ENCODE results near the gene CBLC. TPM values are rescaled to one million over a fixed set of nuclear protein-coding genes. Genes with fewer than 3 reads are reported as not detected.

CBLC gene
- total RNA-seq, 4 donors from 2014 or later: 84.2 to 197 (median 132) TPM

GRCh38 chr19:44732235-44733014, 45.3 kb upstream of the CBLC start:
- H3K36me3 ChIP-seq: no peaks in the 10 kb centered on the region
- no peaks in the 10 kb centered on the region for H3K4me1 ChIP-seq
- H3K27me3 ChIP-seq: no peaks in the 10 kb centered on the region
- no peak for TF ChIP-seq CTCF (IDR thresholded peaks at IDR 0.05)
- no peak for TF ChIP-seq POLR2A (IDR thresholded peaks at IDR 0.05)
- no peak for DNase-seq
- no peak overlapping the region for H3K27ac ChIP-seq
- H3K4me3 ChIP-seq: no peak overlapping the region
- no peaks in the 10 kb centered on the region for H3K9me3 ChIP-seq

GRCh38 chr19:44734357-44734756, 43.3 kb upstream of the CBLC start:
- H3K36me3 ChIP-seq: no peaks in the 10 kb centered on the region
- no peaks in the 10 kb centered on the region for H3K27me3 ChIP-seq
- no peak for TF ChIP-seq POLR2A (IDR thresholded peaks at IDR 0.05)
- TF ChIP-seq CTCF (IDR thresholded peaks at IDR 0.05): no peak
- no peak for DNase-seq
- no peak overlapping the region for H3K4me3 ChIP-seq
- H3K27ac ChIP-seq: no peak overlapping the region
- H3K9me3 ChIP-seq: no peaks in the 10 kb centered on the region
- H3K4me1 ChIP-seq: peaks cover 0 to 13% (median 0%) of the 10 kb centered on the region in 4 donors

GRCh38 chr19:44735011-44735410, 42.7 kb upstream of the CBLC start:
- Histone ChIP-seq H3K4me1 (peaks cover 0 to 14% (median 0%) of the 10 kb centered on the region in 4 donors), H3K4me3 (no peak overlapping the region), H3K36me3 (no peaks in the 10 kb centered on the region), H3K27ac (no peak overlapping the region), H3K9me3 (no peaks in the 10 kb centered on the region), H3K27me3 (no peaks in the 10 kb centered on the region)
- TF ChIP-seq POLR2A (IDR thresholded peaks at IDR 0.05) (no peak), CTCF (IDR thresholded peaks at IDR 0.05) (no peak)
- no peak for DNase-seq

GRCh38 chr19:44737238-44738071, 40.2 kb upstream of the CBLC start:
- Histone ChIP-seq H3K9me3 (no peaks in the 10 kb centered on the region), H3K36me3 (no peaks in the 10 kb centered on the region), H3K27ac (peak overlapping the region in 1 of 4 donors; percentile 10), H3K27me3 (no peaks in the 10 kb centered on the region), H3K4me3 (peak overlapping the region in 1 of 4 donors; percentile 17), H3K4me1 (peaks cover 0 to 37% (median 7%) of the 10 kb centered on the region in 4 donors)
- no peak for TF ChIP-seq POLR2A (IDR thresholded peaks at IDR 0.05)
- no peak for TF ChIP-seq CTCF (IDR thresholded peaks at IDR 0.05)
- DNase-seq: no peak

GRCh38 chr19:44738136-44738535, 39.6 kb upstream of the CBLC start:
- H3K4me3 ChIP-seq: peak overlapping the region in 1 of 4 donors; percentile 17
- no peak for DNase-seq
- H3K36me3 ChIP-seq: no peaks in the 10 kb centered on the region
- H3K27me3 ChIP-seq: no peaks in the 10 kb centered on the region
- H3K27ac ChIP-seq: no peak overlapping the region
- peaks cover 0 to 44% (median 10%) of the 10 kb centered on the region in 4 donors for H3K4me1 ChIP-seq
- H3K9me3 ChIP-seq: no peaks in the 10 kb centered on the region
- TF ChIP-seq CTCF (IDR thresholded peaks at IDR 0.05) (no peak), POLR2A (IDR thresholded peaks at IDR 0.05) (no peak)
